GM12878 (cell line): ENCODE results near the gene GCC1. TPM values are rescaled to one million over a fixed set of nuclear protein-coding genes. Genes with fewer than 3 reads are reported as not detected.

Experiments
- ATF3 ChIP-seq: IDR thresholded peaks from 2 replicates; pipeline ENCODE4 v1.6.1; 2011; ENCODE audit warnings: low read depth, mild to moderate bottlenecking, low read length, moderate library complexity, borderline replicate concordance; ENCODE audit errors: extremely low read depth
- BHLHE40 ChIP-seq, 2 experiments: fragments of 450-650 bp in 1 of 2; IDR thresholded peaks; 2 replicates each; pipeline ENCODE4 v1.6.1; 2011 to 2017; ENCODE audit warnings: low read depth in 2 of 2, borderline replicate concordance in 1 of 2, improper control_type of control experiment in 1 of 2, low read length in 1 of 2, mild to moderate bottlenecking in 1 of 2
- CHD2 ChIP-seq: IDR thresholded peaks from 2 replicates; pipeline ENCODE4 v1.6.1; 2011; ENCODE audit warnings: low read depth, low read length, improper control_type of control experiment, borderline replicate concordance
- CUX1 ChIP-seq: IDR thresholded peaks from 2 replicates; pipeline ENCODE4 v1.6.1; 2012; ENCODE audit warnings: improper control_type of control experiment, low read depth, low read length; ENCODE audit not compliant: insufficient replicate concordance
- HDGF ChIP-seq: fragments of 450-650 bp; IDR thresholded peaks from 2 replicates; pipeline ENCODE4 v1.6.1; 2016; ENCODE audit warnings: antibody characterized with exemption
- IKZF1 ChIP-seq: fragments of 450-650 bp; conservative IDR thresholded peaks from 2 replicates; pipeline ENCODE4 v1.6.1; 2017; ENCODE audit warnings: antibody characterized with exemption, mild to moderate bottlenecking
- NKRF ChIP-seq: fragments of 450-650 bp; conservative IDR thresholded peaks from 2 replicates; pipeline ENCODE4 v1.6.1; 2017; ENCODE audit warnings: mild to moderate bottlenecking, moderate library complexity
- NR2C1 ChIP-seq: fragments of 450-650 bp; IDR thresholded peaks from 2 replicates; pipeline ENCODE4 v1.6.1; 2017; ENCODE audit warnings: antibody characterized with exemption, mild to moderate bottlenecking, moderate library complexity
- PAX5 ChIP-seq: IDR thresholded peaks from 2 replicates; pipeline ENCODE4 v1.6.1; 2011; ENCODE audit warnings: low read depth, low read length, borderline replicate concordance
- SRF ChIP-seq, 2 experiments: IDR thresholded peaks; 2 replicates each; pipeline ENCODE4 v1.6.1; 2011; ENCODE audit warnings: low read depth in 2 of 2, low read length in 2 of 2, mild to moderate bottlenecking in 1 of 2, moderate library complexity in 1 of 2
- ZNF24 ChIP-seq: fragments of 450-650 bp; IDR thresholded peaks from 2 replicates; pipeline ENCODE4 v1.6.1; 2017; ENCODE audit warnings: antibody characterized with exemption, mild to moderate bottlenecking
- polyA plus RNA-seq, 11 experiments: library from polyadenylated mRNA; depleted of rRNA in 4 of 11; unstranded in 6 of 11; stranded (reverse) in 5 of 11; fragments of >200 nt; fragmentation: Nextera tagmentation in 4 of 11; fragmentation: Illumina TruSeq in 1 of 11; extraction: Ambion mirVana in 4 of 11; extraction: Trizol in 1 of 11; gene quantifications; 1 replicate in 1 of 11; 2 replicates in 10 of 11; pipeline versions ENCODE4 v1.2.1 to v1.2.3, GENCODE V29; 2011 to 2016; ENCODE audit warnings: inconsistent platforms in 2 of 11, missing spikeins in 2 of 11, low read depth in 1 of 11
- total RNA-seq, 4 experiments: library from RNA; depleted of rRNA in 3 of 4; stranded (reverse); fragments of >200 nt in 3 of 4; fragmentation: Illumina TruSeq in 1 of 4; extraction: Trizol in 1 of 4; gene quantifications; 2 replicates each; pipeline versions ENCODE4 v1.2.1 to v1.2.3, GENCODE V29; 2013 to 2021

GCC1 gene
- total and polyA plus RNA-seq, 10 of the 15 experiments (the other 5 are each of a cell fraction or from before 2014, with no cell fraction given), result 1.8 to 17.2 (median 9.0) TPM

GRCh38 chr7:127588019-127588696 lies 2.8 kb upstream of the GCC1 start, which contains the start of gene ARF5 (continued):
- TF ChIP-seq NKRF (peak; percentile 57), ATF3 (no peak), SRF (IDR thresholded peaks at IDR 0.05; ENCODE audit: low read depth in 2 of 2, low read length in 2 of 2) (0 out of 4 replicates have a peak, but pooled peaks of 1 of the 2 experiments have one; percentile 59), NR2C1 (0 out of 2 replicates have a peak, but pooled peaks have one; percentile 27), BHLHE40 (IDR thresholded peaks at IDR 0.05; ENCODE audit: borderline replicate concordance in 1 of 2, low read depth in 2 of 2, low read length in 1 of 2) (peak; percentile 73 to 90; a peak in 3 of 4 replicates), CHD2 (peak; percentile 62), ZNF24 (0 out of 2 replicates have a peak, but pooled peaks have one; percentile 36), PAX5 (no peak), CUX1 (no peak), IKZF1 (0 out of 2 replicates have a peak, but pooled peaks have one; percentile 48), HDGF (0 out of 2 replicates have a peak, but pooled peaks have one; percentile 44)
